Cardiac fibroblast (primary cell): ENCODE results near the gene LRRC47.

Source experiments
- DNase-seq, 2 donors: peaks; one replicate each; pipeline versions ENCODE4 v3.0.0 to v3.0.0-alpha.2; 2010; ENCODE audit warnings: low read depth in 2 of 2
- H3K4me3 ChIP-seq, 2 donors: replicated peaks in 1 of 2; 1 replicate in 1 of 2; 2 replicates in 1 of 2; pipeline ENCODE4 v1.5.1; 2011; ENCODE audit warnings: low read depth in 2 of 2, low read length in 2 of 2, mild to moderate bottlenecking in 2 of 2, moderate library complexity in 1 of 2
- TF ChIP-seq, protein P1 (sequence below): IDR thresholded peaks from one replicate; pipeline ENCODE4 v1.5.1; 2011; ENCODE audit warnings: low read depth, mild to moderate bottlenecking, low read length, inconsistent platforms

The LRRC47 gene

DNA sequence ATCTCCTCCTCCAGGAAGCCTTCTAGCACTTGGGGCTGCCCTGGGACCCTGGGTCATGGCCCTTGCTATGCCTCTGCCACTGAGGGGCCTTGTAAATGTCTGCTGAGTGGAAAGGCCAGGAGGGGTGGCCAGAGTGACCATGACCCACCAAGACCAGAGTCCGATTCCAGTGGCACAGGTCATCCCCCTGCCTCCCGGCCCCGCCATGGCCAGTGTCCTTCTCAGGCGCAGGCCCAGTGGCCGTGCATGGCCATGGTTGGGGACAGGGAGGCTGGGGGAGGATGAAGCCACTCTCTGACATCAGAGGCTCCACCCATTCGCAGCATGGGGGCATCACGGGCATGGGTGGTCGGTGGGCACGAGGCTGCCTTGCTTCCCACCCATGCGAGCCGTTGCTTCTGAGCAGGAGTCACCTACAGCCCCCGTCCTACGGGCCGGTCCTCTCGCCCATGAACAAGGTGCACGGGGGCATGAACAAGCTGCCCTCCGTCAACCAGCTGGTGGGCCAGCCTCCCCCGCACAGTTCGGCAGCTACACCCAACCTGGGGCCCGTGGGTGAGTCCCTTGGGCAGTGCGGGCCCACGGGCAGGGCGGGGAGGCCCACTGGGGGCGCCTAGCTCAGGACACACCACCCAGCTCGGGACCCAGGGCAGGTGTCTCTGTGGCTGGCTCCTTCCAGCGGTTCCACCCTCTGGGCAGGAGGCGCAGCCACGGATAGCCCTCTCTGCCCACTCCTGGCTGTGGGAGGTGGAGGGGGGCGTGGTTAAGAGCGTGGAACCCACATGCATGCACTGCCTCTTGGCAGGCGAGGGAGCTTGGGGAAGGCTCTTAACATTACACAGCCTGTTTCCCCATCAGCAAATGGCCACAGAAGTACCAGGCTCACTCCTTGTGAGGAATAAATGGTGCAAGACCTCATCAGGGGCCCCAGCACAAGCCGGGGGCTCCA is 66.4 kb downstream of the LRRC47 start:
- H3K4me3 ChIP-seq = no peak overlapping the region
- no peak for DNase-seq
- TF ChIP-seq, protein P1, sequence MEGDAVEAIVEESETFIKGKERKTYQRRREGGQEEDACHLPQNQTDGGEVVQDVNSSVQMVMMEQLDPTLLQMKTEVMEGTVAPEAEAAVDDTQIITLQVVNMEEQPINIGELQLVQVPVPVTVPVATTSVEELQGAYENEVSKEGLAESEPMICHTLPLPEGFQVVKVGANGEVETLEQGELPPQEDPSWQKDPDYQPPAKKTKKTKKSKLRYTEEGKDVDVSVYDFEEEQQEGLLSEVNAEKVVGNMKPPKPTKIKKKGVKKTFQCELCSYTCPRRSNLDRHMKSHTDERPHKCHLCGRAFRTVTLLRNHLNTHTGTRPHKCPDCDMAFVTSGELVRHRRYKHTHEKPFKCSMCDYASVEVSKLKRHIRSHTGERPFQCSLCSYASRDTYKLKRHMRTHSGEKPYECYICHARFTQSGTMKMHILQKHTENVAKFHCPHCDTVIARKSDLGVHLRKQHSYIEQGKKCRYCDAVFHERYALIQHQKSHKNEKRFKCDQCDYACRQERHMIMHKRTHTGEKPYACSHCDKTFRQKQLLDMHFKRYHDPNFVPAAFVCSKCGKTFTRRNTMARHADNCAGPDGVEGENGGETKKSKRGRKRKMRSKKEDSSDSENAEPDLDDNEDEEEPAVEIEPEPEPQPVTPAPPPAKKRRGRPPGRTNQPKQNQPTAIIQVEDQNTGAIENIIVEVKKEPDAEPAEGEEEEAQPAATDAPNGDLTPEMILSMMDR = no peak
